Activated CD4-positive, CD25-positive, alpha-beta regulatory T cell (primary cell): Measurements from ENCODE around the gene PRKD2.
"Not testable (repeated sequence)": the region's sequence is repeated elsewhere in the genome, so short reads cannot be mapped to it uniquely, and the experiment has no call there.

ENCODE experiments used
- DNase-seq, 4 experiments: peaks; one replicate each; lab custom pipeline; 2025; lab: John Stamatoyannopoulos, UW

Gene PRKD2

DNA sequence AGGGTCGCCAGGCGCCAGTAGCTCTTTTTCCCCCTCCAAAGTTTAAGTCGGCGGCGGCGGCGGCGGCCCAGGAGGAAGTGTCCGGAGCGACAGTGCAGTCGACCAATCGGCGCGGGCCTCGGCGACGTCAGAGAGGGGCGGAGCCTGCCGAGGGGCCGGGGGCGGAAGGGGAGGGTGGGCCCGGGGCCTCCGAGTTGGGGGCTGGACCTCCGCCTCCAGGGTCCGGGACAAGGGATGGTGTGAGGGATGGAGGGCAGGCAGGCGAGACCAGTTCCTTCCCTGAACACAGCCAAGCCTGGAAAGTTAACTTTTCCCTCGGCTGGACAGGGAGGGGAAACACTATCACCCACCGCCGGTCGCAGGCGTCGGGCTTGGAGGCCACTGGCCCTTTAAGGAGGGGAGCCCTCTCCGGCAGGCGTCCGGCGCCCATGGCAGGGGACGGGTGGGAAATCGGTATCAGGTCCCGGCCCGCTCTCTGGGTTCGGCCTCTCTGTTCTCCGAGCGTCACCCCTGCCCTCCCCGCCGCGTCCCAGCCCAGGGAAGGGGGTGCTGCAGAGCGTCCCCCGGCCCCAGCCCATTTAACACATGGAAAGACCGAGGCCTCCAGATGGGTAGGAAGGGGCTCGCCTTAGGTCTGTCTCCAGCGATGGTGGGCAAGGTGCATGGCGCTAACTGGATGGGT, at the start of gene PRKD2:
Gene PRKD2 (minus strand): TSS at position 81 of the 682 bp plus-strand sequence. CDS start 744 bp downstream, outside the sequence.
- DNase-seq, result peak; percentile 80 to 86 (median 82)

DNA sequence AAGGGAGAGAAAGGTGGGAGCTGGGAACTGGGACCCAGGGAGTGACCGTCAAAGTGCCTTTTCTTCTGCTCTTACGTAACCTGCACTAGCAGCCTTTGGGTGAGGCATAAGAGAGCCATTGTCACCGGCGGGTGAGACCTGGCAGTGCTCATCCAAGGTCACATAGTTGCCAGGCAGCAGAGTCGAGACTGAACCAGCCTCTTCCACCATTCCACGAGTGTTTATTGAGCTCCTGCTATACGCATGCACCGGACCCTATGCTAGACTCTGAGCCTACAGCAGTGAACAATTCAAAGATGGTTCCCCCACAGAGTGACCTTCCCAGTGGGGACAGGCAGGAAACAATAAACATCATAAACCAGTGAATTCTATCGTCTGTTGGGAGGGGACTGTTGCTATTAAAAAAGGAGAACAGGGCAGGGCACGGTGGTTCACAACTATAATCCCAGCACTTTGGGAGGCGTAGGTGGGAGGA, 47.9 kb upstream of the PRKD2 start:
- no peak for DNase-seq

DNA sequence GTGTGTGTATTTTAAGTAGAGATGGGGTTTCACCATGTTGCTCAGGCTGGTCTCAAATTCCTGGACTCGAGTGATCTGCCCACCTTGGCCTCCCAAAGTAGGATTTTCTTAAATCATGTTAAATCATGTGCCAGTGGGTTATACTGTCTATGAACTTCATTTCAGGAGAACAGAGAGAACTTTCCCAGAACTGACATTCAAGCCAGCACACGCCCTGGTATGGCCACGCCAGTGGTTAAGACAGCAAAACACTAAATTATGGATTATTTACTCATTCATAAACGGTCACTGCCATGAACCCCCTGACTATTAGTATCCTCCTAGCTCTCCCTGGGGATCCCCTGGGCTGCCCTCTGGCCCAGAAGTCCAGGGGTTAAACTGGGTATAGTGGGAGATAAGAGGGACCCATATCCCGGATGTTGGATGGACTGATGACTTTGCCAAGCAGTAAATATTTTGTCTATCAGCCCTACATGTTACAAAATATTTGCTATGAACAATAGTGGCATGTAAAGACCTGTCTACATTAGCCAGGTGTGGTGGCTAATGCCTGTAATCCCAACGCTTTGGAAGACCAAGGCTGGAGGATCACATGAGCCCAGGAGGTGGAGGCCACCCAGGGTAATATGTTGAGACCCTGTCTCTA, 45.5 kb upstream of the PRKD2 start:
- DNase-seq, result no peak

DNA sequence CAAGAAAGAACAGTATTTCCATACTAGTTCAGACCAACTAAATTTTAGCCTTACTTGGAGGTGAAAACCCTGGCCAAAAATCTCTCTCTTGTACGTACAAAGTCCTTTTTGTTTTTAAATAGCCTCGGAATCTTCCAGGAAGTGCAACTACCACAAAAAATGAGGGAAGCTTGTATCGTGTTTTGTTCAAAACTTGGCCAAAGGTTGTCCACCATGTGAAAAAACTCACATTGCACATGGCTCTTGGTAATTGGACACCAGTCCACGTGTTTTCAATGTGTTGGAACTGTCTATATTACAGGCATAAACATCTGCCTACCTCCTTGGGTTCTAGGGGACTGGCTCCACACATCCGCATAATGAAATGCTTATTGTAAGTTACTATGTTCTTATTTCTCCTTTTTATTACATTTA, 44.5 kb upstream of the PRKD2 start:
- no peak for DNase-seq

DNA sequence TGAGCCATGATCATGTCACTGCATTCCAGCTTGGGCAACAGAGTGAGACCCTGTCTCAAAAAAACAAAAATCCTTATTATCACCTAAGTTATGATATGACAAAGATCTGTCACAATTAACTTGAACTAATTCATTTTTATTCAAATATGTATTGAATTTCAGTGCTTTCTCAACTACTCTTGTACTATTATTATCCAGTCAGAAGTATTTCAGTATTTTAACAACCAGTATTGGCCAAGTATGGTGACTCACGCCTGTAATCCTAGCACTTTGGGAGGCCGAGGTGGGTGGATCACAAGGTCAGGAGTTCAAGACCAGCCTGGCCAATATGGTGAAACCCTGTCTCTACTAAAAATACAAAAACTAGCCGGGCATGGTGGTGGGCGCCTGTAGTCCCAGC, 44.0 kb upstream of the PRKD2 start:
- DNase-seq, result not testable (repeated sequence)

DNA sequence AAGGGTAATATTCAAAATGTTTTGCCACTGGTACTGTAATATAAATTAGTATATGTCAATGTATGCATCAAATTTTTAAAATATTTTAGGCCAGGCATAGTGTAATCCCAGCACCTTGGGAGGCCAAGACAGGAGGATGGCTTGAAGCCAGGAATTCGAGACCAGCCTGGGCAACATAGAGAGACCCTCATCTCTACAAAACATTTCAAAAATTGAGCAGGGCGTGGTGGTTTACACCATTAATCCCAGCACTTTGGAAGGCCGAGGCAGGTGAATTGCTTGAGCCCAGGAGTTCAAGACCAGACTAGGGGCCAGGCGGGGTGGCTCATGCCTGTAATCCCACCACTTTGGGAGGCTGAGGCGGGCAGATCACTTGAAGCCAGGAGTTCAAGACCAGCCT, 43.4 kb upstream of the PRKD2 start:
- no peak for DNase-seq

DNA sequence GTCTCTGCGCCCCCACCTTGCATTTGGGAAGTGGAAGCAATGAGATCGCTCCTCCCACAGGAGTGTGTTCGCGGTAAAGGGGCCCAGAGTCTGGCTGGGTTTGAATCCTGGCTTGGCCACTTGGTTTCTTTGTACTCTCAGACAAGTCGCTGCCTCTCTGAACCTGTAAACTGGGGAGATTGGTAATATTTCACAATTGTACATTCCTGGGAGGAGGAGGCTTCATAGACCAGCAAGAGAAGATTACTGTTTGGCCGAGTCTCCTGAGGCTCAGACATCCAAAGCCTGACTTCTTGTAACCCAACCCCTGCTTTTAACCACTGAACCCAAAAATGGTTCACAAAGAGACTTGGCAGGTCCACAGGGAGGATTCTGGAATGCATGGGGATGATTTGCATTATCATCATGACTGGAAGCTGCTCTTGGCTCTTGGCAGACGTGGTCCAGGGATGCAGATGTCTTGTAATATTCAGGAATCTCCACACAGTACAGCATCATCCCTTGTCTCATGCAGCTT, 43.0 kb upstream of the PRKD2 start:
- no peak for DNase-seq

DNA sequence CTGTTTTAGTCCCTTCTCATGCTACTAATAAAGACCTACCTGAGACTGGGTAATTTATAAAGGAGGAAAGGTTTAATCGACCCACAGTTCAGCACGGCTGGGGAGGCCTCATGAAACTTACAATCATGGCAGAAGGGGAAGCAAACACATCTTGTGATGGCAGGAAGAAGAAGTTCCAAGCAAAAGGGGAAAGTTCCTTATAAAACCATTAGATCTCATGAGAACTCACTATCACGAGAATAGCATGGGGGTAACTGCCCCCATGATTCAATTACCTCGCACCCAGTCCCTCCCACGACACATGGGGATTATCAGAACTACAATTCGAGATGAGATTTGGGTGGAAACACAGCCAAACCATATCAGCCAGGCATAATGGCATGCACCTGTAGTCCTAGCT, 42.3 kb upstream of the PRKD2 start:
- no peak for DNase-seq

DNA sequence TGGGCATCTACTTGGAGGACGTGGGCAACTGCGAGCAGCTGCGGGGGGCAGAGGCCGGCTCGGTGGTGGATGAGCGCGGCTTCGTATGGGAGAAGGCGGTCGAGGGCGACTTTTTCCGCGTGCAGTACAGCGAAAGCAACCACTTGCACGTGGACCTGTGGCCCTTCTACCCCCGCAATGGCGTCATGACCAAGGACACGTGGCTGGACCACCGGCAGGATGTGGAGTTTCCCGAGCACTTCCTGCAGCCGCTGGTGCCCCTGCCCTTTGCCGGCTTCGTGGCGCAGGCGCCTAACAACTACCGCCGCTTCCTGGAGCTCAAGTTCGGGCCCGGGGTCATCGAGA, 39.6 kb upstream of the PRKD2 start:
- no peak for DNase-seq

DNA sequence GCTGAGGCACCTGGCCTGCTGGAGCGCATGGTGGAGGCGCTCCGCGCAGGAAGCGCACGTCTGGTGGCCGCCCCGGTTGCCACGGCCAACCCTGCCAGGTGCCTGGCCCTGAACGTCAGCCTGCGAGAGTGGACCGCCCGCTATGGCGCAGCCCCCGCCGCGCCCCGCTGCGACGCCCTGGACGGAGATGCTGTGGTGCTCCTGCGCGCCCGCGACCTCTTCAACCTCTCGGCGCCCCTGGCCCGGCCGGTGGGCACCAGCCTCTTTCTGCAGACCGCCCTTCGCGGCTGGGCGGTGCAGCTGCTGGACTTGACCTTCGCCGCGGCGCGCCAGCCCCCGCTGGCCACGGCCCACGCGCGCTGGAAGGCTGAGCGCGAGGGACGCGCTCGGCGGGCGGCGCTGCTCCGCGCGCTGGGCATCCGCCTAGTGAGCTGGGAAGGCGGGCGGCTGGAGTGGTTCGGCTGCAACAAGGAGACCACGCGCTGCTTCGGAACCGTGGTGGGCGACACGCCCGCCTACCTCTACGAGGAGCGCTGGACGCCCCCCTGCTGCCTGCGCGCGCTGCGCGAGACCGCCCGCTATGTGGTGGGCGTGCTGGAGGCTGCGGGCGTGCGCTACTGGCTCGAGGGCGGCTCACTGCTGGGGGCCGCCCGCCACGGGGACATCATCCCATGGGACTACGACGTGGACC, 39.1 kb upstream of the PRKD2 start:
- no peak for DNase-seq

DNA sequence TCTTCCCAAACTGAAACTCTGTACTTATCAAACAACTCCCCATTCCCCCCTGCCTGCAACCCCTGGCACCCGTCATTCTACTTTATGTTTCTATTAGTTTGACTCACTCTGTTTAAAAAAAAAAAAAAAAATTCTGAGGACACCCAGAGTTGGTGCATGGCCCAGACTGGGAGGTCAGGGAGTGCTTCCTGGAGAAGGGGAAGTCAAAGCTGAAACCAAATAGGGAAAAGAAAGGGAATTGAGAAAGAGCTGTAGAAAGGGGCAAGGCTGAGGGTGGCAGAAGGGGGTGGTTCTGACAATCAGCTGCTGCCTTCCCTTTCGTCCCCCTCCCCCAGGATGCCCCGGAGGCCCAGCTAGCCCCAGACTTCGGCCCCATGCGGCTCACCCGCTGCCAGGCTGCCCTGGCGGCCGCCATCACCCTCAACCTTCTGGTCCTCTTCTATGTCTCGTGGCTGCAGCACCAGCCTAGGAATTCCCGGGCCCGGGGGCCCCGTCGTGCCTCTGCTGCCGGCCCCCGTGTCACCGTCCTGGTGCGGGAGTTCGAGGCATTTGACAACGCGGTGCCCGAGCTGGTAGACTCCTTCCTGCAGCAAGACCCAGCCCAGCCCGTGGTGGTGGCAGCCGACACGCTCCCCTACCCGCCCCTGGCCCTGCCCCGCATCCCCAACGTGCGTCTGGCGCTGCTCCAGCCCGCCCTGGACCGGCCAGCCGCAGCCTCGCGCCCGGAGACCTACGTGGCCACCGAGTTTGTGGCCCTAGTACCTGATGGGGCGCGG, 38.4 kb upstream of the PRKD2 start:
- no peak for DNase-seq

DNA sequence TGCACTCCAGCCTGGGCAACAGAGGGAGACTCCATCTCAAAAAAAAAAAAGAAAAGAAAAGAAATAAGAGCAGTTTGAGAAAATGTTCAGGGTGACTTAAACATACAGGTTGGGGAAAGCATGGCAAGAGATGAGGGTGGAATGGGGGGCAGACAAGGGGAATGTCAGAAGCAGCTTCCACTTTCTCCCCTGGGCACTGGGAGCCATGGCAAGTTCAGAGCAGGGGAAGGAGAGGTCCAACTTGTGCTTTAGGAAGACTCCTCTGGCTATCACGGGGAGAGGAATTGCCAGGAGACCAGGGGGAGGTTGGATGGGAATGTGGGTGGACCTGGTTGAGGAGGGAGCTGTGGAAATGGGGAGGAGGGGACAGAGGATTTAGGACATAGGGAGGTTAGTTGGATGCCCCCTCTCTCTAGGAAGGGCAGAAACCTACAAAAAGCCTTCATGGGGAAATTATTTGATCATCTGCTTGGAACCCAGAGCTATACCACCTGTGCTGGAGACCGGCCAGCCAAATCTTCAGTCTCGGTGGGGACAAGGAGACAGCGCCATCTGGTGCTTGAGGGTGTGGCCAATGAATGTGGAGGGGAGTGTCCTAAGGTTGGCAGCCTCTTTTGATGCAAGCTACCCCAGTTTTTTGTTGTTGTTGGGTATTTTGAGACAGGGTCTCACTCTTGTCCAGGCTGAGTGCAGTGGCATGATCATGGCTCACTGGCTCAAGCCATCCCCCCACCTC, 36.7 kb upstream of the PRKD2 start:
- peak in 3 of 4 experiments; percentile 28 to 48 (median 32) for DNase-seq

DNA sequence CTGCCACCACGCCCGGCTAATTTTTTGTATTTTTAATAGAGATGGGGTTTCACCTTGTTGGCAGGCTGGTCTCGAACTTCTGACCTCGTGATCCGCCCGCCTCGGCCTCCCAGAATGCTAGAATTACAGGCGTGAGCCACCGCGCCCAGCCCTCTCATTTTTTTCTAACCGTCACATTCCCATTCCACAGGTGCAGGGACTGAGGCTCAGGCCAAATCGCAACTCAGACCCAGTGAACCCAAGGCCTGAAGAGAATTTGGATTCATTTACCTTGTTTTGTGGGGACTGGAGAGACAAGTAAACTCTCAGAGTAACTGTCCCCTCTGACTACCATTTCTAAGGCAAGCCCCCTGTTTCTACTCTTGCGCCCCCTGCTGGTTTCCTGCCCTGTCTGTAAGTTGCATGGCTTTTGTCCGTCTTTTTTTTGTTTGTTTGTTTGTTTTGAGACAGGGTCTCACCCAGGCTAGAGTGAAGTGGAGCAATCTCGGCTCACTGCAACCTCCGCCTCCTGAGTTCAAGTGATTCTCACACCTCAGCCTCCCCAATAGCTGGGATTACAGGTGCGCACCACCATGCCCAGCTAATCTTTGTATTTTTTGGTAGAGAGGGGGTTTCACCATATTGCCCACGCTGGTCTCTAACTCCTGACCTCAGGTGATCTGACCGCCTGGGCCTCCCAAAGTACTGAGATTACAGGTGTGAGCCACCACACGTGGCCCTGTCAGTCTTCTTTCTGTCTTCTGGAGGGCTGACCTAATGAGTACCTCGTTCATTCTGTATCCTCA, 31.6 kb upstream of the PRKD2 start:
- DNase-seq, result peak; percentile 41 to 70 (median 57)

DNA sequence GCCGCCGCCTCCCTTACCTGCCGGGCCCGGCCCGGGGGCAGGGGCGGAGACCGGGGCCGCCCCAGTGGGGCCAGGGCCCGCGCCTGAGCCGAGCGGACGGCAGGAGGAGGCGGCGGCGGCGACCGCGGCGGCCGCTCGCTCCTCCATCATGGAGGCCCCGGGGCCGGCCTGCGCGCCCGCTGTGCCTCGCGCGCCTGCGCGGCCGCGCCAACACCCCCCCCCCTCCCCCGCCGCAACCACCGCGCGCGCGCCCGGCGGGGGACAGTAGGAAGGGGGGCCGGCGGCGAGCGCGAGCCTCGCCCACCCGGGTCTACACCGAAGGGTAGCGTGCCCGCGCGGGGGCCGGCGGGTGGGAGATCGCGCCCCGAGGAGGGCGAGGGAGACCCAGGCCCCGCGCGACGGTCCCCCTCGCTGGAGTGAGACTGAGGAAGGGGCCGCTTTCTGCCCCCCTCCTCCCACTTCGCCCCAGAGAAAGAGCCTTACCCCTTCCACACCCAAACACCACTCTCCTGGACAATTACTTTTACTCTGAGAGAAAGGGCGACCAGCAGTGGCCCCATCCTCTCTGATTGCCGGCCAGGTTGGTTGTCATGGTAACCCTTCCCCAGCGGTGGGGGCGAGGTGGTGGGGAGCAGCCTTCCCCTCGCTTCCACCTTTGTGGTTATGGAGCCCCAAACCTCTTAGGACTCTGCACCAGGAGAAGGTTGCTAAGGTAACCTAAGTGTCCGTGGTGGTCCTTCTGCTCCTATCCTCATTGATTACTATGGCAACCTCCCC, 29.6 kb upstream of the PRKD2 start, which contains the start of gene STRN4:
Gene STRN4 (minus strand): TSS at position 170 of the 777 bp plus-strand sequence. CDS start 20 bp downstream, at position 150.
- DNase-seq, result peak; percentile 12 to 52 (median 34)

DNA sequence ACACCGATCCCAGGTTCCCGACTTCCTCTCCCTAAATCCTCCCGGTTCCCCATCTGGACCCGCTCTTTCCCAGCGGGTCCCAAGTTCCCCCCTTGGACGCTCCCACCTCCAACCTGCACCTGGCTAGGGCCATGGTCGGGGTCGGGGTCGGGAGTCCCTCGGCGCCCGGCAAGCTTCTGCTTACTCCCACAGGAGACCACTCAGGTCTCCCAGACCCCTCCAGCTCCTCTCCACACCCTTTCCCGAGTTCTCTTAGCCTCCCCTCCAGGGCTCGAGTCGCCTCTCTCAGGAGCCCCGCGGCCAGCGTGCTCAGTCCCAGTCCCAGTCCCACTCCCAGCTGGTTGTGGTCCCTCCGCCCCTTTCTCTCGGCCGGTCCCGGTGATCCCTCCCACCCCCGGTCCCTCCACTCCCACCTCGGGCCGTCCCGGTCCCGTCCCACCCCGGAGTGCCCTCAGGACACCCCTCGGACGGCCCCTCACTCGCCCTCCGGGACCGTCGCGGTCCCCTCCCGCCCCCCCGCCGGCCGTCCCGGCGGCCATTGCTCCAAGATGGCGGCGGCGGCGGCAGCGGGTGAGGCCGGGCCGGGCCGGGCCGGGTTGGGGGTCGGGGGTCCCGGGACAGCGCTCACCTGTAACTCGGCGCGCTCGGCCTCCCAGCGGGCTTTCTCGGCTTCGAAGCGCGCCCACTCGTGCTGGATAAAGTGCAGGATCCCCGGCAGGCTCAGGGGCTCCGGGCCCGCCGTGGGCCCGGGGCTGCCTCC, 28.8 kb upstream of the PRKD2 start, which contains the start of gene FKRP:
Gene FKRP (plus strand): TSS at position 537 of the 760 bp plus-strand sequence. CDS start 9,394 bp downstream, outside the sequence.
- peak in 3 of 4 experiments; percentile 12 to 29 (median 22) for DNase-seq

DNA sequence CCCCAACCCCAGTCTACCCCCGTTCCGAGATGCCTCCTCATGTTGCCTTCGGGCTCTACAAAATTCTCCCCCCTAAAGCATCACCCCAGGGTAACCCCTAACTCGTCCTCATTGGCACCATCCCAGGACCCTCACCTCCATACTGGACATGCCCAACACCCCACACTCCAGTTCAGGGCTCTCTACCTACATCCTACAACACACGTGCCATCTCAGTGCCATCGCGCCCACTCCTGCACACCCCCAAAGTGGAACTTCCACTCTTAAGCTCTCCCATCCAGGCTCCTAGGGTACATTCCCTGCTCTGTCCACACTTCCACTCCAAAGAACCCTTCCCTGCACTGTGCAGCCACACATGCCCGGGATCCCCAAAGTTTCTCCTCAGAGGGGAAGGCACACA, 28.1 kb upstream of the PRKD2 start:
- DNase-seq, result no peak

DNA sequence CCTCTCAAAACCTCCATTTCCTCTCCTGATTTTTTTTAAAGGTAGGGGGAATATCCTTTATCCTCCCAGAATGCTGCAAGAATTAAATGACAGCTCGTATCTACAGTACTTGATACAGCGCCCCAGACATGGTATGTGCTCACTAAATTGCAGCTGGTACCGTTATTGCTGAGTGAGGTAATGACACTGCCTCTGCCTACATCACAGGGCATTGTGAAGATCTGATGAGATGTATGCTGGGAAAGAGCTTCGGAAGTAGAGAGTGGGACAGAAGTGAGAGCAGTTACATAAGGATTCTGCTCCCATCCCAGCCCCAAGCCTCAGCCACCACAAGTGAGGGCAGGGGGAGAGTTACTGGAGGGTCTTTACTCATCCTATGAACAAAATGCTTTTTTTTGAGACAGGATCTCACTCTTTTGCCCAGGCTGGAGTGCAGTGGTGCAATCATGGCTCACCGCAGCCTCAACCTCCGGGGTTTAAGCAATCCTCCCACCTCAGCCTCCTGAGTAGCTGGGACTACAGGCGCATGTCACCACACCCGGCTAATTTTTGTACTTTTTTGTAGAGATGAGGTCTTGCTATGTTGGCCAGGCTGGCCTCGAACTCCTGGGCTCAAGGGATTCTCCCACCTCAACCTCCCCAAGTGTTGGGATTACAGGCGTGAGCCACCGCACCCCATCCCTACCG, 27.2 kb upstream of the PRKD2 start:
- no peak for DNase-seq

DNA sequence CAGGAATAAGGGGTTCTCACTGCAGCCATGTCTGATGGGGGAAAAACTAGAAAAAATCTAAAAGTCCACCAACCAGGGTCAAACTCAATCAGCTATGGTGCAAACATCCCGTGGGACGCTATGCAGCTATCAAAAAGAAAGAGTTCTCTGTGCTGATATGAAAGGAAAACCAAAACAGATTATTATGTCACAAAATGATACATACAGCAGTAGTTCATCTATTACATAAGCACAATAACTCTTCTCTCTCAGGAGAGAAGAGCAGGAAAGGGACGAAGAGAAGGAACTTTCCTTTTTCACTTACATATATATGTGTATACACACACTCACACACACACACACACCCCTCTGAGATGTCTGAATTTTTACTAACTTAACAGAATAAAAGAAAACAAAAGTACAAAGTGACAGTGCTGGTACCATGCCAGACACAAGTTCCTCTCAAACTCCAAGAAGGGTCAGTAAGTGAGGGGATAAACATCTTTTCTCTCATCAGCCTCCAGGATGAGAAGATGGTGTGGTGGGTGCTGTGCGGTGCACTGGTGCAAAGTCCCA, 26.1 kb upstream of the PRKD2 start:
- DNase-seq, result no peak
